DMS114 treated with DMSO at 0.1 percent for 48 hours (cell line): ENCODE measurements around the gene RBM15B.
"Not testable (repeated sequence)": the region's sequence is repeated elsewhere in the genome, so short reads cannot be mapped to it uniquely, and the experiment has no call there.

Experiments
- DNase-seq: peaks from one replicate; lab custom pipeline; 2025; ENCODE audit not compliant: unreplicated experiment; lab: John Stamatoyannopoulos, UW

The RBM15B gene

GRCh38 chr3:51378726-51379125, 12.4 kb upstream of the RBM15B start:
- DNase-seq, result no peak

- no peak for DNase-seq
These were observed 11.8 kb upstream of the RBM15B start for GRCh38 chr3:51379301-51379700.

GRCh38 chr3:51379746-51380455, 11.2 kb upstream of the RBM15B start:
- DNase-seq, result no peak

- no peak for DNase-seq
These were observed 10.3 kb upstream of the RBM15B start for GRCh38 chr3:51380601-51381332.

- no peak for DNase-seq
These were observed 9.8 kb upstream of the RBM15B start for GRCh38 chr3:51381333-51381705.

GRCh38 chr3:51382076-51382745, 8.9 kb upstream of the RBM15B start:
- no peak for DNase-seq

DNA sequence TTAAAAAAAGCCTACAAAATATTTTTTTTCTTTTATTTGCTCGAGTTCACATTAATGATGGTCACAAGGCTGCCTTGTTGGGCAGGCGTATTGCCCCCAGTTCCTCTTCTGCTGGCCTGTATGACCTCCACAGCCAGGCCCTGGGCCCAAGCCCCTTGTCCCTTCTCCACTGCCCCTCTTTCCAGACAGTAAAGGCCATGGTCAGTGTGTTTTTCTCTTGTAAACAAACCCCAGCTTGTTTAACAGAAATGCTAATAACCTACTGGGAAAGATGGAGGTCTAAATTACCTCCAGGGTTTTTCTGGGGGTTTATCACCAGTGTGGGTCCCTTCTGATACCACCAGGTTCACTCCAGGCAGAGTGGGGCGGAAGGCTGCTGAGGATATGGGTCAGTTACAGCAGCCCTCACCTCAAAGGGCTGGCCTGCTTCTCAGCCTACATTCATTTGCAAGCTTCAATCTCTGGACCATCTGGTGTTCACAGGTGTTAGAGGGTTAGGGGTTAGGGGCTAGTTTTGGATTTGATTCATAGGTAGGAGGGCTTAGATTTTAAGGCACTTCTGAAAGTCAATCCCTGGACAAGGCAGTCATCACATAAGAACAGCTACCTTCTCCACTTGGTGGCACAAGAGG, 8.0 kb upstream of the RBM15B start:
- DNase-seq, result no peak

GRCh38 chr3:51384055-51384725, 6.9 kb upstream of the RBM15B start:
- DNase-seq, result no peak

DNA sequence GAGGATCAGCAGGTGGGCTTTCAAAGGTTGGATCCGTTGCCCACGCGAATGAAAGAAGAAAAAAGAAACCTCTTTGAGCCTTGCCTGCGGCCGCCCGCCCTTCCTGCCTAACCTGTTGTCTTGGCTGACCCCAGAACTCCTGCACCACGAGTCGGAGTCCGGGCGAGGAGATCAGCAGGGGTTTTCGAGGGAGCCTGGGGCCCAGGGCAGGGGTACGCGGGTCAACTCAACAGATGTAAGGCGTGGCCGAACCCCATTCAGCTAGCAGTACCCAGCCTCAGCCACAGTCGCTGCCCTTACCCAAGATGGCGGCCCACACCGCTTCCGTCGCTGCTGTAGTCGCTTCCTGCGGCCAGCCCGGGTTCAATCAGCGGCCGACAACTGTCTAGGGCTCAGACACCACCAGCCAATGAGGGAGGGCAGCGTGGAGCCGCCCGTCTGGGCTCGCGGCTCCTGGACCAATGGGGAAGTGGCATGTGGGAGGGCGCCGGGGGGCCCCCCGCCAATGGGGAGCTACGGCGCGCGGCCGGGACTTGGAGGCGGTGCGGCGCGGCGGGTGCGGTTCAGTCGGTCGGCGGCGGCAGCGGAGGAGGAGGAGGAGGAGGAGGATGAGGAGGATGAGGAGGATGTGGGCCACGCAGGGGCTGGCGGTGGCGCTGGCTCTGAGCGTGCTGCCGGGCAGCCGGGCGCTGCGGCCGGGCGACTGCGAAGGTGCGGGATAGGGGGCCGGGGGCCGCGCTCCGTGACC, 6.2 kb upstream of the RBM15B start, which contains the start of gene MANF:
Gene MANF (plus strand): TSS at position 566 of the 748 bp plus-strand sequence. CDS start 52 bp downstream, at position 618.
- peak; percentile 91 for DNase-seq

DNA sequence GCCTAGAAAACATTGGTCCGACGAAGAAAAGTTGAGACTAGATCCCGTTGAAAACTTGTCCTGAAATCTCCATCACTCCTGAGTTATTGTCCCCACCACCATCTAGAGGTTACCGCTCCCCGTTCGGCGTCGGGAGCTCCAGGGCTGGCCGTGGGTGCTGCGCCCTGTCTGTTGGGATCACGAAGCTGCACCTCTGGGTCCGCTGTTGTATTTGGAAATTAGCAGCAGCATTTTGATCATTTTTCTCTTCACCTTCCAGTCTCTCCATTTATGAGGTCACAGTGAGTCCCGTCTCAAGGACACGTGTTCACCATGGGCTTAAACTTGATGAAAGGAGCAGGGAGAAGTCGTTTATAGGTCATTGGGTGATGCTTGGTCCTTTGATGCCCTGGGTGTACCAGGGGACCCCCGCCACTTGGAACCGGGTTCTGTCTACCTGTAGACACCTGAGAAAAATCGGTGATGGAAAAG, 5.4 kb upstream of the RBM15B start:
- DNase-seq, result no peak

DNA sequence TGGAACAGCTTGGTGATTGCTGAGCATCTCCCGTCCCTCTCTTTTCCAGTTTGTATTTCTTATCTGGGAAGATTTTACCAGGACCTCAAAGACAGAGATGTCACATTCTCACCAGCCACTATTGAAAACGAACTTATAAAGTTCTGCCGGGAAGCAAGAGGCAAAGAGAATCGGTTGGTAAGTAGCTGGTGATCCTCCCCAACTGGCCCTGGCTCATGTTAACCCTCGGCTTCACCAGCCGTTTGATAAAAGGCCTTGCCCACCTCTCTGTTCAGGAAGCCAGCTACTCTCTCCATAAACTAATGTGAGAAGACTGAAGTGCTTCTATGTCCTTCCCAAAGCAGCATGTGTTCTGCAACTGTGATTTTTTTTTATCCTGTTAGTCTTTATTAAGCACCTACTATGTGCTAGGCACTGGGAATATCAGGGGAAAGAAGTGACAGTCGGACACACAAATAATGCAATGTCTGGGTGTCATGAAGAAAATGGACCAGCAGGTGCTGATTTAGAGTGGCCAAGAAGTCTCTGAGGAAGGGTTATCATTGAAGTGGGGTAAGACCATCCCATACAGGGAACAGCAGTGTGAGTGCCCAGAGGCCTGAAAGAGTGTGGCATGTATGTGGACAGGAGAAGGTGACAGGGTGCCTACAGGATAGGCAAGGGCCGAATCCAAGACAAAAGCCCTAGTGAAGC, 4.8 kb upstream of the RBM15B start:
- no peak for DNase-seq

DNA sequence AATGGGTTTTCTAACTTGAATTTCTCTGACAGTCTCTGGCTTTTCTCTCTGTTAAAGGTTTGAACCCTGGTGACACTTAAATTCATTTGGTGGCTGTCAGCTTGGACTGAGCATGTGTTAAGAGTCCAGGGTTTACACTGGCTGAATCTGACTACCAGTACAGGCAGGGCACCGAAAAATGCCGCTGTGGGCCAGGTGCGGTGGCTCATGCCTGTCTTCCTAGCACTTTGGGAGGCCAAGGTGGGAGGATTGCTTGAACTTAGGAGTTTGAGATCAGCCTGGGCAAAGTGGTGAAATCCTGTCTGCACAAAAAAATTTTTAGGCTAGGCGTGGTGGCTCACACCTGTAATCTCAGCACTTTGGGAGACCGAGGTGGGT, 4.2 kb upstream of the RBM15B start:
- no peak for DNase-seq

DNA sequence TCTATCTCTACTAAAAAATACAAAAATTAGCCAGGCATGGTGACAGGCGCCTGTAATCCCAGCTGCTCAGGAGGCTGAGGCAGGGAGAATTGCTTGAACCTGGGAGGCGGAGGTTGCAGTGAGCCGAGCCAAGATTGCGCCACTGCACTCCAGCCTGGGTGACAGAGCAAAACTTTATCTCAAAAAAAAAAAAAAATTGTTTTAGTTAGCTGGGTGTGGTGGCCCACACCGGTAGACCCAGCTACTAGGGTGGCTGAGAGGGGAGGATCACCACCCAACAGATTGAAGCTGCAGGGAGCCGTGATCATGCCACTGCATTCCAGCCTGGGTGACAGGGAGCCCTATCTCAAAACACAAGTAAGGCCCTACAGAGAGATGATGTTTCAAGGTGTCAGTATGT, 3.8 kb upstream of the RBM15B start:
- not testable (repeated sequence) for DNase-seq

DNA sequence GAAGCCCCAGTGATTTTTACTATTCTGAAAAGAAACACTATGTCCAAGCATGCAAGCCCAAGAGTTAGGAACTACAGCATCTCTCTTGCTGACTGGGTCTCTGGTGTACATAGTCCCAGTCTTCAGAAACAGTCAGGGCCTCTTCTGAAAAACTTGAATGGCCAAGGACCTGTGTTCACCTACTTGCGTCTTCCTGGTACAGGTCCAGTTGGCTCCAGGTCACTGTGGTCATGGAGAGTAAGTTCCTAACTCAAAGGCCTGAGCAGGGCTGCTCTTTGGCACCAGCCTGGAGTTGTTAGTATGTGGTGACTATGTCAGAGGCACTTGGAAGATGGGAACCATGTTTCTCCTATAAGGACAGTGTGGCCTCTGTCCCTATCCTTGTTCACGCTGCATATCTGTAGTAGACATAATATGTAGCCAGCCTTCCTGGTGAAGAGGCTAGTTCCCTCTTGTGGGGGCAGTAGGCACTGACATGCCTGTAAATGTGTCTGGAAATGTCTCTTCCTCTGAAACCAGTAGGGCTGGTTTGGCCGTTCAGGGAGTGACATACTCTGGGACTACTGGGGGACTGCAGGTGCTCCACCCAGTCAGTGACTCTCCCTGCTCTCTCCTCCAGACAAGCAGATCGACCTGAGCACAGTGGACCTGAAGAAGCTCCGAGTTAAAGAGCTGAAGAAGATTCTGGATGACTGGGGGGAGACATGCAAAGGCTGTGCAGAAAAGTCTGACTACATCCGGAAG, 2.6 kb upstream of the RBM15B start:
- DNase-seq, result peak; percentile 41

DNA sequence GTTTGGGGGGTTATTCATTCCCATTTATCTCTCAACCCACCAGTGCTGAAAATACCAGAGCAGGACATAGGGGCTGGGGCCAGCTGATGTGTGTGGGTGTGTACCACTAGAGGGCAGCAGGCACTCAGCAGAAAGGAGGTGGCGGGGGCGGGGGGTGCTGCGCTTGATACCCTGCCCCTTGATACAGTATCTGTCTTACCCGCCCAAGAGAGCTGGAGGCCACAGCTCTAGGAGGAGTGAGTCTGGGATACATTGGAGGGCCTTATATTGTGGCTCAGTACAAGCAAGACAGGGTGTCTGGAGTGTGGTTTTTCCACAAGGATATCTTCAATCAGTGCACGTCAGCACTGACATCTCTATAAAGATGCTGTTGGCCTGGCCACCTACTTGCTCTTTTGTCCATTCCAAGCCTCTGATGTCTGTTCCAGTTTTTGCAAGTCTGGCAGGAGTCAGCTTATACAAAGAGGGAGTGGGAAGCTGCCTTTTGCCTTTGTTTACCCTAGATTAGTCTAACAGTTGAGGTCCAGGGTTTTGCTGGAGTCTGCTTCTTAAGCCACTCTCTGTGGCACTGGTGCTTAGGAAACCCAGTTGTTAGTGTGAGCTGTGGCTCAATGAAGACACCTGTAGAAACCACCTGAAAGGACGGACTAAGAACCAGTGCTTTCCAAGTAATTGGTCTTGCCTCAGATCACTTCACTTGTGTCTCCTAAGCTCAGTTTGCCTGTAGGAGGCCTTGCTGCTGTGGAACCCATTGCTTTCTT, 1.5 kb upstream of the RBM15B start:
- DNase-seq, result peak; percentile 25

DNA sequence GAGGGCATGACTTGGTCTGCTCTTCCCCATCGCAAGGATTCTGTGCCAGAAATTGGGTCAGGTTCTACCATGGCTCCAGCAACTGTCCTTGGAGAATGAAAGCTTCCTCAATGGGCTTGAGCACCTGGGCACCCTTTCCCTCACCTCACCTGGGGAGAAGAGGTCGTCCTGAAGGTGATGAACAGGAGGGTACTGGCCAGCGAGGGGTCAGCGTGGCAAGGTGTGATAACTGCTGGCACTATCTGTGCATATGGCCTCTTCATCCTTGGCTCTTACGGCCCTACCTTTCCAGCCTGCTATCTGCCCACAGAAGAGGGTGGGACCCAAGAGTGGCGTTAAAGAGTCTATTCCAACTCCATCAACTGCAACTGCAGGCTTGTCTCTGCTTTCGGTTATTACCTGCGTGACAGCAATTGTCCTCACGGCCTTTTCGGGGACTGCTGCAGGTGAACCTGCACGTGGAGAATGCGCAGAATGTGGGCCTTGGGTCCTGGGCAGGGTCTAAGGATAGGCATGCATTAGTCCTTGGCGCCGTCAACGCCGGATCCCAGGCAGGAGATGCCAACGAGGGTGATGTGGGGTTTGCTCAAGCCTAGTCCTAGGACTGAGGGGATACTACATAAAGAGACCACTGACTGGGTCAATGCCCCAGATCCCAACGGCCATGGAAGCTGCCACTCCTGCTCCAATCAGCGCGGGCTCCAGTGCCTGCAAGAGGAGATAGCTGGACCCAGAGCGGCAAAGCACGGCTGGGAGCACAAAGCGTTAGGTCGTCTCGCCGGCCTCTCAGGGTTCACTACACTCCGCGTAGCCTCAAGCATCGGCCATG, 625 bp upstream of the RBM15B start:
- no peak for DNase-seq
